ENCODE data around the gene ADAMTS6.

ADAMTS6 gene

GRCh38 chr5:65292196-65292595 is 189.5 kb downstream of the ADAMTS6 start:
- no peak for DNase-seq (ENCODE audit: low read depth in 1 of 2, low spot score in 1 of 2)

- DNase-seq (ENCODE audit: low read depth in 1 of 2, low spot score in 1 of 2), result no peak
Measured at GRCh38 chr5:65290677-65291076, 191.0 kb downstream of the ADAMTS6 start.

GRCh38 chr5:65288657-65289056 is 193.1 kb downstream of the ADAMTS6 start:
- no peak for DNase-seq (ENCODE audit: low read depth in 1 of 2, low spot score in 1 of 2)

DNA sequence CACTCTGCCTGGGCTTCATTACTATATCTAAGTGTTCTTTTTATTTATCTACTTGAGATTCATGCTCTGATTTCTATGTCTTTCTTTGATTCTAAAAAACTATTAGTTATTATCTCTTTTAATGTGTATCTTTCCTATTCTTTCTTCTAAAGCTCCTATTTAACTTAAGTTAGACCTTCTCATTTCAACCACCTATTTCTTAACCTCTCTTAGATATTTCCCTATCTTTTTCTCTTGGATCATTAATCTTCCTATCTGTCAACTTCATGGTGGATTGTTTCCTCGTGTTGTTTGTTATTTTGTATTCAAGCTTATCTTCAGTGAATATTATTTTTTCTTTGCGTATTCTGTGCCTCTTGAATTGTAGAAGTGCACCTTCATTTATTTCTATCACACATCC is 202.1 kb downstream of the ADAMTS6 start:
- DNase-seq (ENCODE audit: low read depth in 1 of 2, low spot score in 1 of 2), result no peak

DNA sequence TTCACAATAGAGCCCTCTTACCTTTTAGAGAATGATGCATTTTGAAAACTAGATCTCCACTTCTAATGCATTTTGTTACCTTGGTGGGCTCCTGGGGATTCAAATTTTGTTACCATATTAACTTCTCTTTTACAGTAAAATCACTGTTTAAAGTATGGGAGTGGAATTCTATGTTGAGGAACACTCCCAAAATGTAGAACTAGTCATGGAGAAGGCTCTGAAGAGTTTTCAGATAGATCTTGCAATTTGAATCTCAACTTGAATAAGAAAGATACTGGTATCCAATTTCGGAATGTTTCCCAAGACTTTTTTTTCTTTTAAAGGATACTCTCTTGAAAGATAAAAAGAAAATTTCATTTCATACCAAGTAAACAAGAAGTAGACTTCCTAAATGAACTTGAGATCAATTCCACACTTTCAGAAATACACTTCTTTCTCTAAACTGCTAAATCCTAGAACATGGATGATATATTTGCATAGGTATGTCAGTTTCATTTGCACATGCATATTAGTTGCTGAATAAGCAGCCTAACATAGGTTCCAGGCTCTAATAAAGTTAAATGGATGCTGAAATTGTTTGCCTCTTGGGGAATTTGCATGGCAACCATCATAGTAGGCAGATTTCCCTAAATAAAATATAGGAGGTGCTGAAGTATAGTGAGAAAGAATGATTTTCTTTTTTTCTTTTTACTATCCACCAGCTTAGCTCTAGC is 205.4 kb downstream of the ADAMTS6 start:
- DNase-seq (ENCODE audit: low read depth in 1 of 2, low spot score in 1 of 2), result no peak

DNA sequence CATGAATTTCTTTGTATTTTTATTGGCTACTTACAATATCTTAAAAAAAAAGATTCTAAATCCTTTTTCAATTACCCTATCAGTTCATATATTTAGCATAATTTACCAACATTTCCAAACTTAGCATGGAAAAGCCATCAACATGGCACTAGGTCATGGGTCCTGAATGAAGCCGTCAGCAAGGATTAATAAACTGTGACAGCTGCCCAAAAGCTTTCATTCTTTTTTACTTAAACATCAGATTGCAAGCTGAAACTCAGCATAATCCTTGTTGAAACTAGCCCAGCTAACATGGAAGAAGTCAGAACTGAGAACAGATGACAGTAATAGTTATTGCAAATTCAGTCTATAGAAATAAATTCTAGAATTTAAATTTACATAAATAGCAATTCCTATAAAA is 209.8 kb downstream of the ADAMTS6 start:
- DNase-seq (ENCODE audit: low read depth in 1 of 2, low spot score in 1 of 2), result no peak

- no peak for DNase-seq (ENCODE audit: low read depth in 1 of 2, low spot score in 1 of 2)
Measured at GRCh38 chr5:65268525-65268924, 213.2 kb downstream of the ADAMTS6 start.

DNA sequence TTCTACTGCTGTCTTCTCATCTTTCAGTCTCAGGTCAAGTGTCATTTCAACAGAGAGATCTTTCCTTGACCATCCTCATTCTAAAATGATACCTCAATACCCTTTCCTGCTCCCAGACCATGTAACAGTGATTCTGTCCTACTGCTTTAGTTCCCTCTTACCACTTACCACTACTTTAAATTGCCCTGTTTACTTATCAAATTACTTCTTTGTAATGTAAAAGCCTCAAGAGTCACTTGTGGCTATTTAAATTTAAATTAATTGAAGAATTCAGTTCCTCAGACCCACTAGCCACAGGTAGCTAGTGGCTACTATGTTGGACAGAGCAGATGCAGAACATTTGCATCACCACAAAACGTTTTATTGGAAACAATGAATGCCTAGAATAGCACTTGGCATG is 217.3 kb downstream of the ADAMTS6 start:
- no peak for DNase-seq (ENCODE audit: low read depth in 1 of 2, low spot score in 1 of 2)

DNA sequence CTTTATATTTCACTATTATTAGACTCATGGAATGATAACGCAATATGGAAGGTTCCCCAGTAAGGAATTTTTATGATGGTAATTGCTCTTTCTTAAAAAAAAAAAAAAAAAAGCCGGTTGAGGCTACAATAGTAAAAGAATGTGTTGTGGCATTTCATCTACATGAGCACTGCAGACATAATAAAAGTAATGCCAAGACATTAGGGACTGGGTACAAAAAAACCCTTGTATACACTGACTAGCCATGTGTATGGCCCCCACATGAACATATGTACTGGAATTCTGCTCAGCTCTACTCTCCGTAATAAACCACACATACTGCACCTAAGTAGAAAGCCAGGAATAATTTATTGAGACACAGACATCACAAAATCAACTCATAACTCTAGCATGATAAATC is 218.4 kb downstream of the ADAMTS6 start:
- no peak for DNase-seq (ENCODE audit: low read depth in 1 of 2, low spot score in 1 of 2)

- no peak for DNase-seq (ENCODE audit: low read depth in 1 of 2, low spot score in 1 of 2)
Measured at GRCh38 chr5:65262649-65263059, 219.1 kb downstream of the ADAMTS6 start.

GRCh38 chr5:65262096-65262495 is 219.6 kb downstream of the ADAMTS6 start:
- DNase-seq (ENCODE audit: low read depth in 1 of 2, low spot score in 1 of 2), result no peak

DNA sequence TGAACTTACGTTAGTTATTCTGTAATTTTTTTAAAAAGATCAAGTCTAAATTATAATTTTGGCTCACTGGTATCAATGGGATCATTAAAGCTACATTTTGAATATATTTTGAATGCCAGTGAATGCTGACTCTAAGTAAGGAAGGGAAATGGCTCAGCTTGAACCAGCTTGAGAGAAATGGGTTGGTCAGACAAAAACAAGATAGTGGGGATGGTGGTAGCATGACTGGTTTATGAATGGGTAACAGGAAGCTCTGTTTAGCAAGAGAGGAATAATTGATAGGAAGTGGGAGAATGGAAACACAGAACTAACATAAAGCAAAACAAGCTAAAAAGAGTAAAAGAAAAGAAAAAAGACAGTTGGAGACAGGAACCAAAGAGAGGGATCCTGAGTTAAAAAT is 220.2 kb downstream of the ADAMTS6 start:
- DNase-seq (ENCODE audit: low read depth in 1 of 2, low spot score in 1 of 2), result no peak

DNA sequence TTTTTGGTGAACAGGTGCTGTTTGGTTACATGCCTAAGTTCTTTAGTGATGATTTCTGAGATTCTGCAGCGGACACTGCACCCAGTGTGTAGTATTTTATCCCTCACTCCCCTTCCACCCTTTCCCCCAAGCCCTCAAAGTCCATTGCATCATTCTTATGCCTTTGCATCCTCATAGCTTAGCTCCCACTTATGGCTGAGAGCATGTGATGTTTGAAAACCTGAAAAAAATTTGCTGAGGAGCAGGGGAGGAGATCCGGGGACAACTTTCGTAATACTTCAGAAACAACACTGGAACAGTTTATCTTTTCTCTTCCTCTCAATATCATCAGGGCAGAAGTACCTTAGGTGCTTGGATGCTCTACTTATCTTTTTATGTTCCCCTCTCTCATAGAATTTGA is 226.4 kb downstream of the ADAMTS6 start:
- no peak for DNase-seq (ENCODE audit: low read depth in 1 of 2, low spot score in 1 of 2)

- no peak for DNase-seq (ENCODE audit: low read depth in 1 of 2, low spot score in 1 of 2)
Measured at GRCh38 chr5:65252977-65253376, 228.7 kb downstream of the ADAMTS6 start.

DNA sequence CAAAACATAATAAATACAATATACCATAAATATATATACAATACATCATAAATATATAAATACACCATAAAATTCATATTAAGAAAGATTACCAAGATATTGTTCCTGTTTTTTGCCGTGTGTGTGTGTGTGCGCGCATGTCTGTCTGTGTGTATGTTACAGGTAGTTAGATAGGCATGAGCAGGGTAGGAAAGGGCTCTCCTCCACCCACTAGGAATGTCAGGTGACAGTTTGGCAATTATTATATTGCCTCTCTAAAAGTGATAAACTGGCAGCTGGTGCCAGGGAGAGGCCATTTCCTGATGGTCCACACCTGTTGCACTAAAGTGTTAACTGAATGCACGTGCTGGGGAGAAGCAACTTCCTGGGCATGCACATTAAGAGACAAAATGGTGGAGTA is 232.8 kb downstream of the ADAMTS6 start:
- DNase-seq (ENCODE audit: low read depth in 1 of 2, low spot score in 1 of 2), result no peak

GRCh38 chr5:65247594-65247993 is 234.1 kb downstream of the ADAMTS6 start:
- no peak for DNase-seq (ENCODE audit: low read depth in 1 of 2, low spot score in 1 of 2)

DNA sequence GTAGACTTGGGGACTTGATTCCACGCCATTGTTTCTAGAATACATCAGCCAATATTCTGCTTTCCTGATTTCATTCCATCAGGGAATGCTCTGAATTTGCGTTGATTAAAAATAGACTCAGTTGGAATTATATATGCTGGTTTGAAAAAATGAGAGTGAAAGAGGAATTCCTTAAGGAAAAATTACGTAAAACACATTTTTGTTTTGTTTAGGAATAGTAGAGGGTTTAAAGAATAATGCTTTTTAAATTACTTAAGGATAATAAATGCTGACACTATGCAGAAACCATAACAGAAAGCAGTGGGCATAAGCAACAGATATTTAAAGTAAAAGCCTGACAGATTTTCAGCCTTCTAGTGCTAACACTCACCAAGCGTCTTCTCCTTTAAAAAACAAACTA is 235.0 kb downstream of the ADAMTS6 start:
- no peak for DNase-seq (ENCODE audit: low read depth in 1 of 2, low spot score in 1 of 2)

GRCh38 chr5:65244031-65244430 is 237.7 kb downstream of the ADAMTS6 start:
- no peak for DNase-seq (ENCODE audit: low read depth in 1 of 2, low spot score in 1 of 2)

- DNase-seq (ENCODE audit: low read depth in 1 of 2, low spot score in 1 of 2), result no peak
Measured at GRCh38 chr5:65243161-65243560, 238.6 kb downstream of the ADAMTS6 start.

- DNase-seq (ENCODE audit: low read depth in 1 of 2, low spot score in 1 of 2), result no peak
Measured at GRCh38 chr5:65229841-65230240, 251.9 kb downstream of the ADAMTS6 start.

- no peak for DNase-seq (ENCODE audit: low read depth in 1 of 2, low spot score in 1 of 2)
Measured at GRCh38 chr5:65213921-65214525, 267.7 kb downstream of the ADAMTS6 start.

DNA sequence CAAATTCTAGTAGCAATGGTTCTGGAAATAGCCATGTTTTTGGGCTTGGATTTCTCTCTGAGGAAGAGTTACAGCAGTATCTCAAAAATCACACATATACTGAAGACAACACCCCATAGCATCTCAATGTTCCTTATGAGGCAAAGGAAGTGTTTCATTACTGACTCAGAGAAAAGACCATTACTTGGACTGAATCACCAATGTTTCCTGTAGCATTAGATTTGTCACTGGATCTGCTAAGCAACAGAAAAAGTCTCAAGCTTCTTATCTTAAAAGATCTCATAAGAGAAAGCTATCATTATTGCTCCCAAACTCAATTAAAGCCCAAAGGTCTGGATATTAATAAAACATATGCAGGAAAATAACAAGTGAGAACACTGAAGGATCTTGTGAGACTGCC is 272.4 kb downstream of the ADAMTS6 start:
- no peak for DNase-seq (ENCODE audit: low read depth in 1 of 2, low spot score in 1 of 2)

DNA sequence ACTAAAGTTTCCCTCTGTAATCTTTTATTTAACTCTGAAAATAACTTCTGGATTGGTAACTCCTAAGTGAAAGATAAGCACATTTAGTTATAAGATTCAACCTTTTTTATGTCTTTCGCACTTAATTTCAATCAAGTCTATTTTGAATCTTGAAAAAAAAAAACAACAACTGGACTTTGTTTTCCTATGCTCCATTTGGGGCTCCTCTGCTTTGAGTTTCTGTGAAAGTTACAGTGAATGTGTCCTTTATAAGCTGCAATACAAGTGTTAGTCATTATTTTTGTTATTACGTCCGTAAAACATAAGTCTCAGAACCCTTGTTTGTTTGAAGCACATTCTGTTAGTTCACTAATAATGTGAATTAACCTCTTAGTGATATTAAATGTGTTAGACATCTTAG is 276.8 kb downstream of the ADAMTS6 start:
- no peak for DNase-seq (ENCODE audit: low read depth in 1 of 2, low spot score in 1 of 2)
